HTR-8/SVneo (cell line): Measurements from ENCODE around the gene SIGMAR1.
A peak's percentile ranks its signal among the peaks of the same experiment; 100 is the strongest.

Experiments used
- DNase-seq: peaks from one replicate; pipeline ENCODE4 v3.0.0; 2011; ENCODE audit warnings: low spot score, mixed read lengths; ENCODE audit not compliant: insufficient read length
- FAIRE-seq: peaks from 2 replicates; lab custom pipeline; 2011; peaks lifted over from hg19 to GRCh38; lab: Jason Lieb, UNC

SIGMAR1 gene

GRCh38 chr9:34633851-34634550, 3.6 kb downstream of the SIGMAR1 start:
- DNase-seq (no peak), FAIRE-seq (no peak)

GRCh38 chr9:34633166-34633565, 4.4 kb downstream of the SIGMAR1 start:
- DNase-seq (no peak), FAIRE-seq (no peak)

GRCh38 chr9:34630402-34631154, 7.0 kb downstream of the SIGMAR1 start:
- FAIRE-seq (no peak), DNase-seq (no peak)

- DNase-seq = no peak
- no peak for FAIRE-seq
These were observed 8.1 kb downstream of the SIGMAR1 start for GRCh38 chr9:34629491-34629808.

GRCh38 chr9:34628656-34629490, 8.7 kb downstream of the SIGMAR1 start, which contains the start of gene ARID3C:
TSS of gene ARID3C (minus strand) at chr9:34629066. CDS start at chr9:34628014, 1,052 bp downstream.
- FAIRE-seq (peak; percentile 49), DNase-seq (no peak)

- DNase-seq = no peak
- no peak for FAIRE-seq
These were observed 9.6 kb downstream of the SIGMAR1 start for GRCh38 chr9:34627716-34628655.

GRCh38 chr9:34625186-34625486, 12.5 kb downstream of the SIGMAR1 start:
- no peak for FAIRE-seq
- no peak for DNase-seq

- FAIRE-seq (no peak), DNase-seq (no peak)
These were observed 13.0 kb downstream of the SIGMAR1 start for GRCh38 chr9:34624475-34625185.

- DNase-seq (no peak), FAIRE-seq (no peak)
These were observed 14.0 kb downstream of the SIGMAR1 start for GRCh38 chr9:34623374-34624235.

GRCh38 chr9:34620061-34620994, 17.3 kb downstream of the SIGMAR1 start, which contains the start of gene DCTN3:
TSS of gene DCTN3 (minus strand) at chr9:34620495. CDS start at chr9:34620464, 31 bp downstream.
- FAIRE-seq = no peak
- peak; percentile 91 for DNase-seq

GRCh38 chr9:34615132-34615531, 22.5 kb downstream of the SIGMAR1 start:
- DNase-seq (no peak), FAIRE-seq (no peak)

GRCh38 chr9:34612788-34613390, 24.7 kb downstream of the SIGMAR1 start:
- no peak for FAIRE-seq
- peak; percentile 57 for DNase-seq

GRCh38 chr9:34611811-34612787, 25.5 kb downstream of the SIGMAR1 start, which contains the start of gene RPP25L:
TSS of gene RPP25L (minus strand) at chr9:34612097. CDS start at chr9:34611296, 801 bp downstream.
- FAIRE-seq (no peak), DNase-seq (peak; percentile 74)

GRCh38 chr9:34611251-34611810, 26.3 kb downstream of the SIGMAR1 start:
- FAIRE-seq (no peak), DNase-seq (no peak)
